NT2/D1 (cell line): ENCODE data around the gene TRIM10.

ENCODE experiments used
- SUZ12 ChIP-seq: IDR thresholded peaks from 2 replicates; pipeline ENCODE4 v1.6.1; 2011; ENCODE audit not compliant: insufficient read length, insufficient read depth; ENCODE audit errors: extremely low read depth
- YY1 ChIP-seq: IDR thresholded peaks from 2 replicates; pipeline ENCODE4 v1.6.1; 2011; ENCODE audit not compliant: insufficient read length, insufficient read depth
- ZNF274 ChIP-seq: IDR thresholded peaks from 2 replicates; pipeline ENCODE4 v1.6.1; 2011; ENCODE audit warnings: mild to moderate bottlenecking, low read depth, low read length

DNA sequence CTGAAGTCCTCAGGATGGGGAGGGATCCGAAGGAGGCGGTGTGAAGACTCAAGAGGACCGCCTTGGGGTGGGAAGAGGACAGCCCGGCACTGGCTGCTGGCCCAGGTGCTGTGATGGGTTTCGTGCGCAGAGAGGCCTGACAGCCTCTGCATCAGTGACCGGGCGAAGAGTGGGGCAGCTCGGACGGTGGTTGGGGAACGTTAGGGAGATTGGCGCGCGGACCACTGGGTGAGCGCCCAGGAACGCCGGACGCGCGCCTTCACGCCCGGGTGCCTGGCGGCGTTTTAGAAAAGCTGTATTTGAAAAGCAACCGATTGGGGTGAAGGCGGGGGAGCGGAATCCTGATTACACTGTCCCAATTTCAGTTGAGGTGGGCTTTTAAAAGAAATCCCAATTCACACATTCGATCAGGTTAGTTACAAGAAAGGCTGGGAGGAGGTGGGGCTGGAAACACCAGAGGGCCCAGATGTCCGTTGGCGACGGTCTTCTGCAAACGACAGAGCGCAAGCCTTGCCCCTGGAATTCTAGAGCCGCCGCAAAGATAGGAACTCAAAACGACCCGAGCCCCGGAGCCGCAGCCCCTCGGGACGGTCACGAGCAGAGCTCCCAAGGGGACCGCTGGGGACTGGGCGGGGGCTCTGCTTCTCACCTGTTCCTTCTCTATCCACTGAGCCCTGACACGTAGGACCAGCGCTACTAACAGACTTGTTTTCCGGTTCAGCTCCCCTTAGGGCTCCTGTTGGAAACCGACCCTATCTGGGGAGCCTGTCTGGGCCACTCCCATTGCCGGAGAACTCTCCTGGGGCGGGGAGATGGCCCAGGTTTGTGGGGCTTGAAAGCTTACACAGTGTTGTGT is 33.5 kb downstream of the TRIM10 start:
- TF ChIP-seq YY1, result no peak
- TF ChIP-seq ZNF274, result no peak
- TF ChIP-seq SUZ12, result no peak
